Body of pancreas (tissue), 4 donors: ENCODE results near the gene PREX1.

Experiments
- CTCF ChIP-seq, 7 experiments: fragments of 450-650 bp in 4 of 7; fragments of 200-600 bp in 3 of 7; sonication (generic) in 3 of 7; IDR thresholded peaks; one replicate each; pipeline ENCODE4 v1.5.1; 2016 to 2019; ENCODE audit warnings: antibody characterized with exemption in 7 of 7
- POLR2A ChIP-seq, 3 donors: fragments of 450-650 bp; IDR thresholded peaks; one replicate each; pipeline ENCODE4 v1.6.1; 2016; ENCODE audit warnings: antibody characterized with exemption in 3 of 3, mild to moderate bottlenecking in 2 of 3

GRCh38 chr20:48740292-48740649 lies 87.5 kb downstream of the PREX1 start:
- TF ChIP-seq CTCF (IDR thresholded peaks at IDR 0.05) (no peak), POLR2A (IDR thresholded peaks at IDR 0.05) (no peak)
